Superior temporal gyrus (tissue), 1 donor: ENCODE data around the gene PLAAT1.
A peak's percentile ranks its signal among the peaks of the same experiment; 100 is the strongest.

Source experiments
- DNase-seq: peaks from one replicate; pipeline ENCODE4 v3.0.0-alpha.2; 2016; ENCODE audit errors: extremely low spot score

PLAAT1 gene

DNA sequence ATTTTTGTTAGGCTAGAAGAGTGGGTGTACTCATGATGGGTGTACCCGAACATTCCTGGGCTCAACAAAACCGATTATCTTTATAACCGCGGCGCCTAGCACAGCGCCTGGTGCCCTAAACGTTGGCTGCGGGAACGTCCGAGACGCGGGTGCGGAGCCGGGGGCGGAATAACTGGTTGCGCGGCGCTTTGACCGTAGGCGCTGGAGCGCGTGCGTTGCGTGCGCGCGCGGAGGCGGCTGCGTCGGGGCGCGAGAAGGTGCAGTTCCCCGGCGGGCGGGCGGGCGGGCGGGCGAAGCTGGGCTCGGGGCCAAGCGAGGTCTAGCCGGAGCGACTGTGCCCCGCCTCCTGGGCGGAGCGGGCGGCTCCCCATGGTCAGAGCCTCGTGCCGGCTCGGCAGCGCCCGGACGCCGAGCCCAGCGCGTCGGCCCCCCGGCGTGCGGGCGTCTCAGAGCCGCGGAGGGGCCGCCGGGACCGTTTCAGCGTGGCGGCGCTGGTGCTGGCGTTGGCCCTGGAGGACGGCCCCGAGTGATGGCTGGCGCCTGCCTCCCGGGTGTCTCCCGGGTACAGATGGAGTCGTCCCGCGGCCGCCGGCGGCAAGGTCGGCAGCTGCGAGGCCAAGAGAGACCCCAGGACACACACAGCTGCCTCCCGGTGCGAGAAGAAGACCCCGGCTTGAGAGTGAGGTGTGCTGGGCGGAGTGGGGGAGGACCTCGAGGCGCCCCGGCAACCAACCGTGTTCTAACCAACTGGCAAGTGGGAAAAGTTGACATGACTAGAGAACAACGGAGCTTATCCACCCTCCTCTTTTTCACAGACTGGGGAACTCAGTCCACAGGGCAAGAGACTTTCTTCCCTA lies at the start of gene PLAAT1:
PLAAT1 (plus strand) TSS at position 373 of the 857 bp plus-strand sequence. CDS start 14,429 bp downstream, outside the sequence.
- DNase-seq: peak; percentile 35

DNA sequence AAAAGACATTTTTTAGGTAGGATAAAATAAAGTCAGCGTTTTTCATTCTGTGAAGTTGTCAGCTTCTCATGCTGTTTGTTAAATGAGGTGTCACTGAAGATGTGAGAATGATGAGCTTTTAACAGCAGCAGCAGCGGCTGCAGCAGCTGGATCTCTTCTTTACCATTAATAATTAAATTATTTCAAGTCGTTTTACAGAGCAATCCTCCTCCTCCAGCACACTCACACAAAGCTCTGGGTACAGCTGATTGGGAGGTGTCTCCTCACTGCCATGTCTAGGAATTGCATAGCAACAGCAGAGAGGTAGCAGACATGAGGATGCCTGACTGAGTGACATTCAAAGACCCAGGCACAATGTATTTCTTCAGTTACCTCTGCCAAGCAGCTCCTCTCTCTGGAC lies 46.7 kb upstream of the PLAAT1 start:
- DNase-seq: no peak

DNA sequence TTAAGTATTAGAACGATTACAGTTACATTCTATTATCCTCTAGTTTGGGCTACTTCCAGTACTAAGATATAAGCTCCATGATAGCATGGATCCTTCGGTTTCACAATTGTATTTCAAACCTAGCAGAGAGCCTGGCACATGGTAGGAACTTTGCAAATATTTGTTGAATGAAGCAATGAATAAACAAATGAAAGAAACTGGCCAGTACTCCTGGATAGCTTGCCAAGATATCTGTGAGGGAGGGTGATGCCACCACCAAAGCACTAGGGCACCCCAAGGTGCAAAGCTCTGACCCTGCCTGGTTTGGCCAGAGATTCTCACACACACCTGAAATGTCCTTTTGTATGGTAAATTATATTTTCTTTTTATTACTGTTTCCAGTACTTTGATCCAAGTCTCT lies 44.3 kb upstream of the PLAAT1 start:
- no peak for DNase-seq

DNA sequence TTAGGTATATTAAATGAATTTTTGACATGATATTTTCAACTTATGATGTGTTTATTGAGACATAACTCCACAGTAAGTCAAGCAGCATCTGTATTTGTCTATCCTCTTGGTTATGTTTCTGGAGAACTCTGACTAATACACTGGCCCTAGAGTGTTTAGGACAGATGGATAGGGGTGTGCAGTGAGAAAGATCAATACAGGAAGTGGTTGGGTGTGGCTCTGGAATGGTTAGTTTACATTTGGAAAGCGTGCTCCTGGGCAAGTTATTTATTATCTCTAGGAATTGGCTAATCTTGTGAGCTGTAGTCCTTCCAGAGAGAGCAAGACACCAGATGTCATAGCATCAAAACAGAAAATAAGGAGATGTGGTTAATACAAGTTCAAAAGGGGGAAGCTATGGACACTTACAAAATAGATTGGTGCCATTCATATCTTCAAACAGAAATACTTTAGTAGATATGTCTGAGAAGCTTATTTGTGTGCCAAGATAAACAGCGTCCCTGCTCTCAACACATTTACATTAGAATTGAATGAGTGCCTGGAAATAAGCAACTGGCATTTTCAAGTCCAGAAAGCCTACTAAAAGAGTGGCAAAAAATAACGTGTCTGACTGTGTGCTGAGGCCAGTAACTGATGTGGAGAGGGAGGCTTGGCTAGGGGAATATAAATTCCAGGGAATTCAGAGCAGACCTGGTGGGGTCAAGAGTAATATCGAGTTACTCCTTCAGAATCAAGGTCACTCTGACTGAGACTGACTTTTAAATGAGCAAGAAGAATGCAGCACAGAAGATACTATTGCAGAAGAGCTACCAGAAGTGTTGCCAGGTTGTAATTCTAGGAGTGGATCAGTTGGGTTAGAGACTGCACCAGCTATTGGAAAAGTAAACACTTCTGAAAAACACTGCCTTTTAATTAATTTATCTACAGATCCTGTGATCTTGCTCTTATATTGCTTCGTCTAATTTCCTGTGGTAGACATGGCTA lies 33.4 kb upstream of the PLAAT1 start:
- no peak for DNase-seq

DNA sequence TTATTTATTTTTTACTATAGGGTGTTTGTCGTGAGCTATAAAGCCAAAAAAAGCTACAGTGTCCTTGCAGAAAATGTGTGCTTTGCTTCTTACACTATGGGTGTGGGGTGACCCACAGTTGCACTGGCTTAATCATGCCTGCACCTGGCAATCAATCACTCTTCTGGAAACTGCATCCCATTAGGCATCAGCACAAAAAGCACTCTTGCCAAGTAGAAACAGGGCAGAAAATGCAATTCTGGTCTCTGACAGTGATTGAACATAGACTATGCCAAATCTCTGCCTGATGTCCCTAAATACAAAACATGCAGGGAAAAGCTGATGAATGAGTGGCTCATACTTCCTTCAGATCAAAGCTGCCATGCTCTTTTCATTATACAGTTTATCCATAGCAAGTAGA lies 30.4 kb upstream of the PLAAT1 start:
- no peak for DNase-seq

DNA sequence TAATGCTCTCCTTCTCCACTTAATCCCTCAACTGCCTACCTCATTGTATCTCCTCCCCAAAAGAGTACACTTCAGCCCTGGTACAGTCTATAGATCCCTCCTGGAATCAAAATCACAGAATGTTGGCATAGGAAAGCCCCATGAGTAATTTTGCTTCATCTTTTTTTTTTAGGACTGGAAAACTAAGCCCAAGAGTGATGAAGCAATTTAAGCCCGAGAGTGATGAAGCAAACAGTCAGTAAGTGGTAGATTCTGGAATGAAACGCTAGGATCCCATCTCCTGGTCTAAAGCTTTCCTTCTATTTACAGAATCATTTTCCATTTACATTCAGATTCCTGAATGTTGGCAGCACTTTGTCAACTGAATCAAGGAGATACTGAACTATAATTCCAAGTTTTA lies 29.8 kb upstream of the PLAAT1 start:
- no peak for DNase-seq

DNA sequence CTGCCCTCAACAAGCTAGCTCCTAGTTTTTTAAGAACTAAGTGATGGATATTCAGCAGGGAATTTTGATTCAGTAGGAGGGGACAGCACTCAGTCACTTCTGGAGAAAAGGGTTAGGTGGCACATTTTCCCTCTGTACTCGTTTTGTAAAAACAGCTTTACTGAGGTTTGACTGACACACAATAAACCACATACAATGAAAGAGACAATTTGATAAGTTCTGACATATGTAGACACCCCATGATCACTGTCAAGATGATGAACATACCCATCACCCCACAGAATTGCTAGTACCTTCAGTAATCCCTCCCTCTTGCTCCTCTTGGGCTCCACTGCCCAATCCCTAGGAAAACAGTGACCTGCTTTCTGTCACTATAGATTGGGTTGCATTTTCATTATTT lies 29.0 kb upstream of the PLAAT1 start:
- DNase-seq: no peak

DNA sequence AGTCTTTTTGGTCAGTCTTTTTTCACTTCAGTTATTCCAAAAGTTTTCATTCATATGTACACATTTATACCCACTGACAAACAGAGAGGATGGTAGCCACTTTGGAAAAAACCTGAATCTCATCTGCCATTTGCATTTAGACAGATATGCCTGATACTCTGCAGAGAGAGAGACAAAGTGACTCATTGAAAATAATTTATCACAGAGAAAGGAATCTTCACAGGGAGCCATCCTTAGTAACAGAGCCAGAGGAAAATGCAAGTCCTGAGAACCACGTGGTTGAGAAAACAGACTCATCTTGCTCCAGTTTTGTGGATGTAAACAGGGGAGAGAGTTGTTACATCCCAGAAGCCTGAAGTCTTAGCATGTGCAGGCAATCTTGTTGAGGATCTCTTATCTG lies 28.2 kb upstream of the PLAAT1 start:
- no peak for DNase-seq

DNA sequence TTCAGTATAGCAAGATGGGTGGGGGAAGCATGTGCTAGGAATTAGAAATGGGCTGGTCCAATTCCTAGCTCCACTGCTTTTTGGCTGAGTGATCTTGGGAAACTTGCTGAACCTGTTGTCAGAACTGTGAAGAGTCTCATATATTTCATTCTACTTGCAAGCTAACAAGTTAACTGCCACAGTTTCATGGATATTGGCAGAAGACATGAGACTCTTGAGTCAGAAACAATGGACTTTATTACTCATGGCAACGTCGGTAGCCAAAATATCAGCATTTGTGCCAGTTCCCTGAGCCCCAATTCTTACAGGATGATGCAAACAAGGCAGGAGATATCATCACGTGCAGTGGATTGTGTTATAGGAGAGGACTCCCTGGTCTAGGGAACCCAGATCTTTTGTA lies 26.6 kb upstream of the PLAAT1 start:
- DNase-seq: no peak

DNA sequence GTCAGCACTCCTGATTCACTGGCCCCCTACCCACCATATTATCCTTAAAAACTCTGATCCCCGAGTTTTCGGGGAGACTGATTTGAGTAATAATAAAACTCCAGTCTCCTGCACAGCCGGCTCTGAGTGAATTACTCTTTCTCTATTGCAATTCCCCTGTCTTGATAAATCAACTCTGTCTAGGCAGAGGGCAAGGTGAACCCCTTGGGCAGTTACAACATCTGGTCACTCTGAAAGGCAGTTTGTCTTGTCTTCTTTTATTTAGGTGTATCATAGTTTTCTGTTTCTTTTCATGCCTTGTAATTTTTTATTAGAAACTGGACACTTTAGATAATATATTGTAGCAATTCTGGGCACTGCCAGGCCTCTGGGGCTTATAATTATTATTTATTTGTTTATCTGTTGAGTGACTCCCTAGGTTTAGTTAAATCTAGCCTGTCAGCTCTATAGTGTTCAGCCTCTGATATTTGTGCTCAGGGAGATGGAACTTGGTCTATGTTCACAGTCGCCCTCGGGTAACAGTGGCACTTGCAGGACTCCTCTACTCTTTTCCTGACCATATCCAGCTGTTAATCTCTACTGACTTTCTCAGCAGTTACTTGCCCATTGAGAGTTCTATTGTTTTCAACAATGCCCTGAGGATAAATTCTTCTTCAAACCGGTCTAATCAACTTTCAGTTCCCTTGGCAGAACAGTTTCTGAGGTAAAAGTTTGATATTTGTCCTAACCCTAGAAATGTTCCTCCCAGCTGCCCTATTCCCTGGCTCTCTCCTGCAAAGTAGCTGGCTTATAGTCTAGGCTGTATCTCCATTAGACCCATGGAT lies 15.5 kb upstream of the PLAAT1 start:
- no peak for DNase-seq

DNA sequence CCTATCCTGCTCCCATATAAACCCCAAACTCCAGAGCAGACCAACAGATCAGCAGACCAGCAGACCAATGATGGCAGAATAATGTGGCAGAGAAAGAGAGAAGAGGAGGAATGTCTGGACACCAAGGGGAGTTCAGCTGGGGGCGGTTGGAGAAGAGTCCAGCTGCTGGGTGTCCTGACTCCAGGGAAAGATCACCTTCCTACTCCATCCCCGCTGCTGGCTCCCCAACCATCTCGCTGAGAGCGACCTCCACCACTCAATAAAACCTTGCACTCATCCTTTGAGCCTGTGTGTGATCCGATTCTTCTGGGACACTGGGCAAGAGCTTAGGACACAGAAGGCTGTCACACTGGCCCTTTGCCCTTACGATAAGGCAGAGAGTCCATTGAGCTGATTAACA lies 12.8 kb upstream of the PLAAT1 start:
- no peak for DNase-seq

DNA sequence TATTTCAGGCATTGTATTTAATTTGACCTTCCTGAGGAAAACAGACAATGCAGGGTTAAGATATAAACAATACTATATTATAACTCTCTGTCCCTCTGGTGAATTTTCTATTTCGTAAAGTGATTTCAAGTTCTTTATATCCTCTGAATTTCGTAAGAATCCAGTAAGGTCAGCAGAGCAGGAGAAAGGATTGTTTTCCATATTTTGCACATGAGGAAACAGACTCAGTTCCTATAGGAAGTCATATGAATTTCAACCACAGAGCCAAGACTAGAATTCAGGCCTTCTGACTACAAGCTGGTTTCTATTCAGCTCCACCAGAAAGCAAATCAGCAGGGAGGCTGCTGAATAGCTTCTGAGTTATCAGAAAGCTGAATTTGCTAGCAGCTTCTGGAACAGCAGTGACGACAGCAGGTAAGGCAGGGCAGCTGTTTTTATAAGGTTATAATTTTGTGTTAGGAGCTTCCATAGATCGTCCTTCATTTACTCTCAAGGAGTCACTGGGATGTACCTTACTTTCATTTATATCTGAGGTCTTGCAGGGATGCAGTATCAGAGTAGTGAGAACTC lies 11.1 kb upstream of the PLAAT1 start:
- no peak for DNase-seq

DNA sequence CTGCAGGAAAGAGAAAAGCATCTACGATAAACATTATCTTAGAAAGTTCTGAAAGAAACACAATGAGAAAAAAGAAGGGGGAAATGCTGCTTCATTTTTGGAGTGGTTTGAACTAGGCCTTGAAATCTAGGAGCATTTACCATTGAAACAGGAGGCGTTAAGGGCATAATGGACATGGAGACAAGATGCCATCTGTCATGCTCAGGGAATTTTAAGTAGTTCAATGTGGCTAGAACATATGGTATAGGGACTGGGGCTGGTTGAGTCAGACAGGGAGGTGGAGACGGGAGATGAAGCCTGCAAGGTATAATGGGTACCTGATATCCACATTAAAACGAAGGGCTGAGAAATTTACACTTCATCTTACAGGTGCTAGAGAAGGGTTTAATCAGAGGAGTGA lies 10.4 kb upstream of the PLAAT1 start:
- no peak for DNase-seq

DNA sequence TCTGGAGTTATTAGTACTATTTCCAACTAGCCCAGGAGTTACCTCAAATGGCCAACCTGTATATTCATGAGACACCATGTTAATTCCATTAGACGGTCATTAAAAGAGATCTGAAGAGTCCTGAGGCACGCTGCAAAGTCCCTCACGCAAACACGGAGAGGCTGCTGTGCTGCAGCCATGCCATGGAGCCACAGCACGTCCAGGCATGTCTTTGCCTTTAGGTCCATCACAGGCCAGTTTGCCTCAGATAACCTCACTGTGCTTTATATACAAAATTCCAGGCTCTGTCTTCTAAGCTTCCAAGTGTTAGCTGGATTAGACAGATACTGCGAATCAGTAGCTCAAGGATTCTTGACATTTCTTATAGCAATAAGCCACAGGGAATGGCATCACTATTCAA lies 9.8 kb upstream of the PLAAT1 start:
- DNase-seq: no peak

DNA sequence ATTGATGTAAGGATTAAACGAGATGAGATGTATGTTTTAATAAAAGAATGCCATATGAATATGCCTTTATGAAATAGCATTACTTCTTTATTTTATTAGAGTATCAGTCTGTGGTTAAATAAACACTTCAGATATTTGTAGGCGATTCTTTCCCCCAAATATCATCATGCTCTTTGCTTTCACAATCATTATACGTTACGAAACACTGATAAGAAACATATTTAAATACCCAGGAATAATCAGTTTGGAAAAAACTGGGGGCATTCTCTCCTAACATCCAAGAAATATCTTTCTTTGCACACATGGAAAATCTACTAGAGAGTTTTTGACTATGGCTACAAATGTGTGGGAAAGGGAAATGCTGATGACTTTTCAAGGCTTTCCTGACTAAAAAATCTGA lies 4.4 kb upstream of the PLAAT1 start:
- no peak for DNase-seq

DNA sequence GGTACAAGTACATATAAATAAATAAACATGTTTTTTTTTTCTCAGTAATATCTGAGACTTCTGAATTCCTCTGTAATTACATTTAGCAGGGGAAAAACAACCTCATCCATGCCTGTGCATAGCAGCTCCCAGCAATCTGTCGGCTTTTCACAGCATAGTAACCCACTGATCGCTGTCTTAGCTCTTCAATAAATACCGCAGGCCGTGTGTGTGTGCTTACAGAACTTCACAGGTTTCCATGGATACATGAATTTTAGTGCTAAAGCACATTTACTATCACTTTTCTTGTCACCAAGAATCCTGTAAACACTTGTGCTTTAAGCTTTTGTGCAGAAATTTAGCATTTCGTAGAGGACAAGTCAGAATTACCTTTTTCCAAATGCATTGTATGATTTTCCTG lies 4.0 kb upstream of the PLAAT1 start:
- peak; percentile 37 for DNase-seq

DNA sequence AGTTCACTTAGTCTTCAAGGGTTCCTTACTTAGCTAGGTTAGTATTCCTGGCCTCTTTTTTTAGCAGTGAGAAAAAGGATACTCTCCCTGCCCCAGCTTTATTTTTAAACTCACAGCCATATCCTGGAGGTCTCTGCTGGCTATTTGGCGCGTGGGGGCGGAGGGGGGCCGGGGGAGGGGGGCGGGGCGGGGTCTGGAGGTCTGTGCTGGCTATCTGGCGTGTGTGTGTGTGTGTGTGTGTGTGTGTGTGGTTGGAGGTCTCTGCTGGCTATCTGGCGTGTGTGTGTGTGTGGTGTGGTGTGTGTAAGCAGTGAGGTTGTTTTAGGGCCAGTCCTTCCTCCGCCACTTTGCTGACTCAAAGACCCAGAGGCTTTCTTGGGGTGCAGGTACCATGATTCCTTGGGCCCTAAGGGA lies 579 bp upstream of the PLAAT1 start:
- DNase-seq: no peak

DNA sequence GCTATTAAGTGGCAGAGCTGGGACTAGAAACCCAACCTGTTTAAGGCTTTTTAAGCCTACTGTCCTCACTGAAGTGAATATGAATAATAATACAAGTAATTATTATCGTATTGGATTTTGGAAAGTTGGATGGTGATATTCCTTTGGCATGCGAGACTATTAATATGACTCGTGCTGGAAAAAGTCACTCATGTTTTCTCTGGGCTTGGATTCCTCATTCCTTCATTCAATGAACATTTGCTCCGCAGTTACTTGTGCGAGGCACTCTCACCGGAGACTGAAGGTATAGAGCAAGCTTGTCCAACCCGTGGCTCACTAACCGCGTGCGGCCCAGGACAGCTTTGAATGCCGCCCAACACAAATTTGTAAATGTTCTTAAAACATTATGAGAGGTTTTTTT lies 694 bp downstream of the PLAAT1 start:
- DNase-seq: peak; percentile 32

DNA sequence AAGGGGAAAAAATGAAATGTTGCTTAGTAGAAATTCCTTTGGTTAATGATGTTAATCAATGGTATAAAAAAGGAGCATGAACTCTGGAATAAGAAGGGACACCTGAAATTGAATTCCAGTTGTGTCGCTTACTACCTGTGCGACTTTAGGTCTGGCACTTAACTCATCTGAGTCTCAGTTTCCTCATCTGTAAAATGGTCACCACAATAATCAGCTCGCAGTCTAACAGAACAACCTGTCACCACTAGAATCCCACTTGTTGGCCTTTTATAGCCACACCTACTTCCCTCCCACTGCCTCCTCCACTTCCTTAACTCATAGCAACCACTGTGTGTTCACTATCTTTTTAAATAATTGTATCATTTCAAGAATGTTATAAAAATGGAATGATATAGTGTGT lies 2.5 kb downstream of the PLAAT1 start:
- DNase-seq: no peak

DNA sequence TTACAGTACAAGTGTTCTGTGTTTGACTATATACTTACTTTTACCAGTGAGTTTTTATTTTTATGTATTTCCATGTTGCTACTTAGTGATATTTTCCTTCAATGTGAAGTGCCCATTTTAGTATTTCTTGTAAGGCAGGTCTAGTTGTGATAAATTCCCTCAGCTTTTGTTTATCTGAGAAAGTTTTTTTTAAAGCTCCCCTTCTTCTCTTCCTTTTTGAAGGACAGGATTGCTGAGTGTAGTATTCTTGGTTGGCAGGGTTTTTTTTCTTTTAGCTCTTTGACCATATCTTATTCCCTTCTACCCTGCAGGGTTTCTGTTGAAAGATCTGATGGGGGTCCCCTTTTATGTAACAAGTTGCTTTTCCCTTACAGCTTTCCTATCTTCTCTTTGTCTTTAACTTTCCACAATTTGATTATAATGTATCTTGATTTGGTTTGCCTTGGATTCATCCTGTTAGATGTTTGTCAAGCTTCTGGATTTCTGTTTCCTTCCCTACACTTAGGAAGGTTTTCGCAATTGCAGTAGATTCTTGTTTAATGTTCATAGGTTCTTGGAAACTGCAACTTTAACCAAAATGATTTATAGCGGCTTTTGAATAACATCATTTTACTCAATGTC lies 7.9 kb downstream of the PLAAT1 start:
- no peak for DNase-seq

DNA sequence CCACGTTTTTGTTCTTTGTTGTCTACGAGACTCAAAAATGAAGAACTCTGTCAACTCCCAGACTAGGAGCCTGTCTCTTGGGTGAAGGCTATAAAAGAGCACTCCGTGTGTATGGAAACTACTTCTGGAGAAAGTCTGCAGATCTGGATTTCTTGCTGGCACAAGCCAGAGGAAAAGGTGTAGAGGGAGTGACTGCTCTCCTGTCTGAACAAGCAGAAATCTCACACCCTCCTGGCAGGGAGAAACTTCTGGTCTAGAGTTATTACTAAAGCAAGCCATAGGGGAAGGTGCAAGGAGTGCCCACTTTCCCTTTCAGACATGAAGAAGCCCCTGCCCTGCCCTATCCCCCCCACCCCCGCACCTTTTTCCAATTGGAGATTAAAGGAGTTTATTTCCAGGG lies 9.5 kb downstream of the PLAAT1 start:
- DNase-seq: no peak
